ENCODE measurements around the gene USP30.

Gene USP30

GRCh38 chr12:109127533-109128242 is 75.3 kb downstream of the USP30 start:
- DNase-seq (ENCODE audit: low spot score), result no peak

- DNase-seq (ENCODE audit: low spot score), result no peak
These were observed 78.1 kb downstream of the USP30 start for GRCh38 chr12:109130297-109131153.

GRCh38 chr12:109131154-109132050 is 79.0 kb downstream of the USP30 start:
- peak; percentile 47 for DNase-seq (ENCODE audit: low spot score)

- peak; percentile 13 for DNase-seq (ENCODE audit: low spot score)
These were observed 82.0 kb downstream of the USP30 start for GRCh38 chr12:109134186-109134917.

DNA sequence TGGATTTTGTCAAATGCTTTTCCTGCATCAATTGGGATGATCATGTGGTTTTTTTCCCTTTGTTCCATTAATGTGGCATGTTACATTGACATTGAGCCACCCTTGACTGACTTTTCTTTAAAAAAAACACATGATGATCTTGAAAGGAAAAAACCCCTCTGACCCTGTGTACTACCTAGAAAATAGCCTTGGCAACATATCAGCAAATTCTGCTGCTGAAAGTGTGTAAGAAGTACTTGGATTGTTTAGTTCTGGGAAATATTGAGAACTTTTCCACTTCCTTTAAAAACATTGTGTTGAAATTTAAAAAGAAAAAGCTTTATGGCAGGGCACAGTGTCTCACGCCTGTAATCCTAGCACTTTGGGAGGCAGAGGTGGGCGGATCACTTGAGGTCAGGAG is 84.7 kb downstream of the USP30 start:
- DNase-seq (ENCODE audit: low spot score), result no peak

Measured in kidney tubule cell (primary cell).